Heart right ventricle (tissue), 16 donors: ENCODE results near the gene TSSK3. TPM values are rescaled to one million over a fixed set of nuclear protein-coding genes. Genes with fewer than 3 reads are reported as not detected.

Source experiments
- ATAC-seq, 8 donors: fragments of 200-7000 bp; cut with Tn5 transposase; one replicate each; pipeline ENCODE4 v1.9.1; 2020; ENCODE audit warnings: mild to moderate bottlenecking in 8 of 8, moderate library complexity in 8 of 8, moderate number of reproducible peaks in 1 of 8
- DNase-seq, 2 donors: peaks; one replicate each; pipeline ENCODE4 v3.0.0-alpha.2; 2020
- H3K27ac ChIP-seq, 10 donors: fragments of 200-600 bp; sonication (generic) in 2 of 10; one replicate each; pipeline versions ENCODE4 v1.5.0 to v1.8.0; 2020 to 2022; ENCODE audit warnings: mild to moderate bottlenecking in 3 of 10
- H3K27me3 ChIP-seq, 7 donors: fragments of 200-600 bp; one replicate each; pipeline ENCODE4 v1.8.0; 2021 to 2022; ENCODE audit warnings: mild to moderate bottlenecking in 2 of 7
- H3K36me3 ChIP-seq, 9 donors: fragments of 200-600 bp; sonication (generic) in 1 of 9; one replicate each; pipeline versions ENCODE4 v1.5.0 to v1.8.0; 2020 to 2022; ENCODE audit warnings: mild to moderate bottlenecking in 2 of 9
- H3K4me1 ChIP-seq, 9 donors: fragments of 200-600 bp; sonication (generic) in 1 of 9; one replicate each; pipeline versions ENCODE4 v1.5.0 to v1.8.0; 2020 to 2022; ENCODE audit warnings: mild to moderate bottlenecking in 4 of 9
- H3K4me3 ChIP-seq, 10 donors: fragments of 200-600 bp; sonication (generic) in 2 of 10; one replicate each; pipeline versions ENCODE4 v1.5.0 to v1.8.0; 2020 to 2022; ENCODE audit warnings: mild to moderate bottlenecking in 7 of 10, moderate library complexity in 2 of 10
- H3K9me3 ChIP-seq, 11 donors: fragments of 200-600 bp in 10 of 11; sonication (generic) in 2 of 11; one replicate each; pipeline versions ENCODE4 v1.5.0 to v1.8.0; 2013 to 2022; ENCODE audit warnings: mild to moderate bottlenecking in 2 of 11, control low read depth in 1 of 11, moderate library complexity in 1 of 11
- WGBS, 2 donors: extraction: QIAGEN DNeasy Blood & Tissue Kit; methylation state at CpG; one replicate each; pipeline ENCODE4 v1.1.7; 2013; ENCODE audit warnings: inconsistent platforms in 1 of 2; 5-methylcytosine and 5-hydroxymethylcytosine counted together
- intact Hi-C, 10 donors: fragments of 100-400 bp; cut with DNase I; formaldehyde crosslinking; loops; one replicate each; pipeline versions ENCODE4 v1.11.1 to v1.14.2; 2022
- polyA plus RNA-seq, 2 donors: library from polyadenylated mRNA; stranded (reverse); fragments of 200-250 nt; gene quantifications; one replicate each; pipeline ENCODE4 v1.2.3, GENCODE V29; 2013
- total RNA-seq, 10 donors: library from RNA; stranded (reverse); fragmentation: NEBNext Ultra II Directional in 3 of 10; extraction: Animal tissue kit (Norgen Biotek cat#: 25700) in 3 of 10; gene quantifications; one replicate each; pipeline versions ENCODE4 v1.2.1 to v1.2.4, GENCODE V29; 2021 to 2023
- TF ChIP-seq, protein P1 (sequence below), 9 donors: fragments of 200-600 bp; sonication (generic) in 2 of 9; IDR thresholded peaks; one replicate each; pipeline versions ENCODE4 v1.5.0 to v1.8.0; 2021 to 2022; ENCODE audit warnings: antibody characterized with exemption in 9 of 9, mild to moderate bottlenecking in 5 of 9, moderate library complexity in 1 of 9
- donor health status: Arrhythmogenic right ventricular cardiomyopathy.
- donor health status: ischemic (EF 13 %, LVEDD 7.1; RV severe dilation, severe dysfunction).
- donor health status: healthy with polysubstance abuse.
- donor health status: DM: no; HTN: yes; CAD: no.
- donor health status: DM: no; HTN: no; CAD: no.
- donor health status: ischemic (EF 25% LVEDD 6.9; RV normal size, moderate dysfunction).
- donor health status: ischemic (EF 25% LVEDD 5.7; RV mildly dilated, moderate dysfunction).
- donor health status: healthy.
- donor health status: DM: yes; HTN: yes; CAD: no.
- donor health status: Ischemic cardiomyopathy.
- donor health status: ischemic (EF 35%, LVEDD 5.7; RV mildly dilated, moderate dysfunction).
- donor health status: nonischemic (EF 11% LVEDD 7.7; RV severe dilation, severe dysfunction).
- donor health status: DM: yes; HTN: yes; CAD: no.
- donor health status: PGD.
- donor health status: ischemic (EF 29% LVEDD 5.4; RV normal size, mild dysfunction).
- donor health status: nonischemic (EF 23%, LVEDD 6.1; RV moderate dilation, normal function).

TSSK3 gene
- total and polyA plus RNA-seq, 12 donors = 0.10 to 5.8 (median 1.7) TPM

DNA sequence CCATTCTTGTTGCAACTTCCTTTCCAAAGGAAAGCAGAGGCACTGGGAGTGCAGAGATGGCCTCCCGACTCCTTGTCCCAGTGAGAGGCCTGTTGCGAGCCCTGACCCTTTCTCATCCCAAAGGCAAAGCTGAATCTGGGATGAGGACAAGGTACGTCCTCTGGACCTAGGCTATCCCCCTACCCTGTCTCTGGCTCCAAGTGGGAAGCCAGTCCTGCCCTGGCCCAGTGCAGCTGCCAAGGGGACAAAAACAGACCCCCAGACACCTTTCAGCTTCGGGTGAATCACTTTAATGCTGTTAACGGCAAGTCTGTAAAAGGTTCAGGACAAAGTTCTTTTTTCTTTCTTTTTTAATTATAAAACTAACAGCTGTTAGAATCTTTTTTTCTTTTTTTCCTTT lies 2.5 kb downstream of the TSSK3 start:
- no peaks in the 10 kb centered on the region for H3K9me3 ChIP-seq
- H3K27me3 ChIP-seq = peaks cover 0 to 18% (median 0%) of the 10 kb centered on the region in 7 donors
- WGBS, 2 donors = 89 to 91% methylated on average over 5 of the region's 5 CpGs
- H3K27ac ChIP-seq = no peak overlapping the region
- no peak for ATAC-seq
- H3K4me1 ChIP-seq = peaks cover 7 to 19% (median 16%) of the 10 kb centered on the region in 9 donors
- intact Hi-C loops = no loop called here
- TF ChIP-seq, protein P1, sequence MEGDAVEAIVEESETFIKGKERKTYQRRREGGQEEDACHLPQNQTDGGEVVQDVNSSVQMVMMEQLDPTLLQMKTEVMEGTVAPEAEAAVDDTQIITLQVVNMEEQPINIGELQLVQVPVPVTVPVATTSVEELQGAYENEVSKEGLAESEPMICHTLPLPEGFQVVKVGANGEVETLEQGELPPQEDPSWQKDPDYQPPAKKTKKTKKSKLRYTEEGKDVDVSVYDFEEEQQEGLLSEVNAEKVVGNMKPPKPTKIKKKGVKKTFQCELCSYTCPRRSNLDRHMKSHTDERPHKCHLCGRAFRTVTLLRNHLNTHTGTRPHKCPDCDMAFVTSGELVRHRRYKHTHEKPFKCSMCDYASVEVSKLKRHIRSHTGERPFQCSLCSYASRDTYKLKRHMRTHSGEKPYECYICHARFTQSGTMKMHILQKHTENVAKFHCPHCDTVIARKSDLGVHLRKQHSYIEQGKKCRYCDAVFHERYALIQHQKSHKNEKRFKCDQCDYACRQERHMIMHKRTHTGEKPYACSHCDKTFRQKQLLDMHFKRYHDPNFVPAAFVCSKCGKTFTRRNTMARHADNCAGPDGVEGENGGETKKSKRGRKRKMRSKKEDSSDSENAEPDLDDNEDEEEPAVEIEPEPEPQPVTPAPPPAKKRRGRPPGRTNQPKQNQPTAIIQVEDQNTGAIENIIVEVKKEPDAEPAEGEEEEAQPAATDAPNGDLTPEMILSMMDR (IDR thresholded peaks at IDR 0.05) = no peak
- H3K4me3 ChIP-seq = no peak overlapping the region
- no peak for DNase-seq
- peaks cover 0 to 73% (median 45%) of the 10 kb centered on the region in 9 donors for H3K36me3 ChIP-seq

DNA sequence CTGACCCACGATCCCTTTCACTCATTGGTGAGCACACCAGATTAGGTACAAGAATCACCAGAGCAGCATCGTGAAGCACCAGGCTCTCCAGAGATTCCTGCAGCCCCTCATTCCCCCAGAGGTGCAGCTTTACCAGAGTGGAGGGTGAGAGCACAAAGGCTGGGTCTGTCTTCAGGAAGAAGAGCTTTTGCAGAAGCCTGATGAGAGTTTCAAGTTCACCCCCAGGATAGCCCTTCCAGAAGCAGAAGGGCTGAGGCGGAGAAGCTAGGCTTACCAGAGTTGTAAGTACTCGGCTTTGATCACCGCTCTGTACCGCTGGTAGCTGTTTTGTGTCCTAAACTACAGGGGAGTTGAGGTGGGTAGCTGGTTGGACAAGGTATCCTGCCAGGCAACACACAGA lies 3.1 kb downstream of the TSSK3 start:
- Histone ChIP-seq H3K27ac (no peak overlapping the region), H3K9me3 (no peaks in the 10 kb centered on the region), H3K36me3 (peaks cover 0 to 76% (median 51%) of the 10 kb centered on the region in 9 donors), H3K4me3 (no peak overlapping the region), H3K27me3 (peaks cover 0 to 18% (median 0%) of the 10 kb centered on the region in 7 donors), H3K4me1 (peaks cover 7 to 19% (median 16%) of the 10 kb centered on the region in 9 donors)
- intact Hi-C loops = no loop called here
- ATAC-seq (no peak), DNase-seq (no peak)
- WGBS, 2 donors = 84 to 85% methylated on average over 6 of the region's 6 CpGs
- TF ChIP-seq, protein P1 (IDR thresholded peaks at IDR 0.05) = no peak

DNA sequence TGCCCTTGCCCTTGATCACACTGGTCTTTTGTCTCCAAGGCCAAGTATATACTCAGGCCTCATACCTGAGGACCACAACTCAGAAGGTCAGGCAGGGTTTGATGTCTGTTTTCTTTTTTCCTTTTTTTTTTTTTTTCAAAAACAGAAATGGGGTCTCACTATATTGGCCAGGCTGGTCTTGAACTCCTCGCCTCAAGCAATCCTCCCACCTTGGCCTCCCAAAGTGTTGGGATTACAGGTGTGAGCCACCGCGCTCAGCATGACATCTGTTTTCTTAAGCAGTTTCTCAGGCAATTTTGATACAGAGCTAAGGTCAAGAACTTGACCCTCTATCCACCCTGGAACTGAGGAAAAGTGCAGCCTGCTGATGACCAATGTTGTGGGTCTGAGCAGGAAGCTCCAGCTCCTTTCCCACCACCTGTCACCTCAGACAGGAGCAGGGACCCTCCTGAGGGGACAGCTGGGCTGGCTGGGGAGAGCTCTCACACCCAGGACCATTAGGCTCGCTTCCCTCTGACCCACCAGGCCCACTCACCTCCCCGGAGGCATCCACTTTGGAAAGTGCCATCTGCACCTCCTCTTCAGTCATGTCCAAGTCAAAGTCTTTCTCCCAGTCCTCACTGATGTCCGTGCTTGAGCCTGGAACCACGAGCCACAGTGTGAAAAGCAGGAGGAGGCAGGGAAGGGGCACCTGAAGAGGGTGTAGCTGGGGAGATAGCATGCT lies 5.7 kb downstream of the TSSK3 start:
- no peaks in the 10 kb centered on the region for H3K27me3 ChIP-seq

DNA sequence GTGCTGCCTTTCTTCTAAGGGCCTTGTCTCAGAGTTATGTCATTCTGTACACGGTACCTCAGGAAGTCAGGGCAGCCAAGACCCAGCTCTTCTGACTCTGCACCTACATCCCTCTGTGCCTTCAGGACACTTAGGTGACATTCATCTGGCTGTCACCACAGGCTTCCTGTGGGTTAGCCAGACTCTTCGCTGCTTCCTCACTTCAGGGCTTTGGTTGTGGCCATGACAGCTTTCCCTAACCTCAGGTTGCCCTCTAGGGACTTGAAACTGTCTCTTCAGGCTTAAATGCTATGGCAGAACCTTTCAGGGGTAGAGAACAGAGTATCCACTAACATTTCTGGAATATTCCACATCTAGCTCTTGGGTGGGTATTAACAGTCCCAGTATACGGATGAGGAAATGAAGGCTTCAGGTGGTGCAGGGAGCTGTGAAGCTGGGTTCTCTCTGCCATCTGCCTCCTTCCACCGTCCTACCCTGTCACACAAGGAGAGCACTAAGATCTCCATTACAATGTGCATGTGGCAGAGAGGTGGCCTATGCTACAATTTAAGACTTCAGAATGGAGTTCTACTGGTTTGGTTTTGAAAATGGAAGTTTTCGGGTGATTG lies 9.9 kb downstream of the TSSK3 start:
- TF ChIP-seq, protein P1 (IDR thresholded peaks at IDR 0.05) = peak in 1 of 9 donors; percentile 24
- 82% methylated on average over 5 of the region's 5 CpGs for WGBS, 2 donors
- ATAC-seq (peak in 2 of 8 donors; percentile 7 to 22), DNase-seq (no peak)
- Histone ChIP-seq H3K4me1 (no peaks in the 10 kb centered on the region), H3K27ac (no peak overlapping the region), H3K27me3 (no peaks in the 10 kb centered on the region), H3K36me3 (peaks cover 2 to 100% (median 92%) of the 10 kb centered on the region in 9 donors), H3K4me3 (no peak overlapping the region), H3K9me3 (no peaks in the 10 kb centered on the region)
- intact Hi-C loops = loop anchor here in 1 of 10 donors (10.0 kb wide), 1 partner anchor 157 kb away; no protein-coding TSS in a partner anchor

More for the DNA sequence above, 5.7 kb downstream of the TSSK3 start:
- Histone ChIP-seq H3K4me3 (no peak overlapping the region), H3K9me3 (no peaks in the 10 kb centered on the region), H3K4me1 (no peaks in the 10 kb centered on the region), H3K36me3 (peaks cover 0 to 100% (median 72%) of the 10 kb centered on the region in 9 donors), H3K27ac (no peak overlapping the region)
- intact Hi-C loops = no loop called here
- WGBS, 2 donors = 93 to 96% methylated on average over 7 of the region's 7 CpGs
- TF ChIP-seq, protein P1 (IDR thresholded peaks at IDR 0.05) = no peak
- ATAC-seq (no peak), DNase-seq (no peak)
